KOPT-K1 (cell line): ENCODE measurements around the gene SPATA3.

ENCODE experiments used
- H3K27ac ChIP-seq: fragments of 200-600 bp; sonication (generic); 2 replicates; pipeline ENCODE4 v1.5.1; 2016; ENCODE audit warnings: antibody characterized with exemption, mild to moderate bottlenecking, low read depth, low read length; ENCODE audit not compliant: poor library complexity, severe bottlenecking
- H3K36me3 ChIP-seq: fragments of 200-600 bp; sonication (generic); 2 replicates; pipeline ENCODE4 v1.5.1; 2017; ENCODE audit warnings: antibody characterized with exemption, mild to moderate bottlenecking, low read length, moderate library complexity; ENCODE audit not compliant: insufficient read depth
- H3K9me3 ChIP-seq: fragments of 200-600 bp; sonication (generic); 2 replicates; pipeline ENCODE4 v1.5.1; 2017; ENCODE audit warnings: antibody characterized with exemption, low read length, mild to moderate bottlenecking; ENCODE audit not compliant: insufficient read depth, poor library complexity, severe bottlenecking

SPATA3 gene

GRCh38 chr2:231053846-231054245 is 57.9 kb downstream of the SPATA3 start:
- H3K27ac ChIP-seq, result no peak overlapping the region
- no peaks in the 10 kb centered on the region for H3K36me3 ChIP-seq
- no peaks in the 10 kb centered on the region for H3K9me3 ChIP-seq

GRCh38 chr2:231056453-231057416 is 60.8 kb downstream of the SPATA3 start, which contains the start of gene PSMD1:
Gene PSMD1, plus strand, starts transcription at chr2:231056867. Its CDS starts 159 bp downstream, at chr2:231057026.
- peak within 1 kb of the TSS; percentile 90 for H3K27ac ChIP-seq
- peaks cover 18% of the 10 kb centered on the region for H3K36me3 ChIP-seq
- no peaks in the 10 kb centered on the region for H3K9me3 ChIP-seq

- Histone ChIP-seq H3K9me3 (no peaks in the 10 kb centered on the region), H3K36me3 (peaks cover 27% of the 10 kb centered on the region), H3K27ac (peak overlapping the region; percentile 90)
Observed at GRCh38 chr2:231057590-231057989, 61.7 kb downstream of the SPATA3 start.
